ENCODE data around the gene TTC33. TPM values are rescaled to one million over a fixed set of nuclear protein-coding genes. Genes with fewer than 3 reads are reported as not detected.
"Not testable (repeated sequence)": the region's sequence is repeated elsewhere in the genome, so short reads cannot be mapped to it uniquely, and the experiment has no call there.

Gene TTC33
- total and polyA plus RNA-seq, 4 donors, result 22.4 to 45.9 (median 30.7) TPM

DNA sequence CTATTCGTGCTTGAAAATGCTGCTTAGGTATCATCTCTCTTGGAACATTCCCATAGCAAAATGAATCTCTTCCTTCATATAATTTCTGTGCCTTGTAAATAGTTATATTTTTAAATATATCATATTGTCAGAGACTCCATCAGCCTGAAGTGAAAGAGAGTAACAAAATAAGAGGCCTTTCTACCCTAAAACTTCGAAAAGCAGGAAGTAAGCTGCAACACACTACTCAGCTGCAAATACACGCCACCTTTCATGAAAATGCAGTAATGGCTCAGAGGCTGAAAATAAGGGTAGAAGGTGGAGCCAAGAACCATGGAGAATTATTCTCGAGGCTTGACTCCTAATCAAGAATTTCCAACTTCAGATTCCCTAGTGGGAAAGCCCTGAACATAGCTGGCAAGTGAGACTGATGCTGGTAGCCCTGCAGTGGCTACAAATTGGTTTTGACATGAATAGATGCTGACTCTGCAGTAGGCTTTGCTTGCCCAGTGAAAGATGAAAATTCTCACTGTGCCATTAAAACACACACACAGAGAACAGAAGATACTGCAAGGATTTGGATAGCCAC is 106.2 kb downstream of the TTC33 start:
- no peak overlapping the region for H3K27ac ChIP-seq (ENCODE audit: low read depth, low read length)
- H3K4me1 ChIP-seq (ENCODE audit: control insufficient read depth, insufficient read depth, low read length), result no peaks in the 10 kb centered on the region
- H3K36me3 ChIP-seq (ENCODE audit: control insufficient read depth, insufficient read depth, low read length), result no peaks in the 10 kb centered on the region
- no peaks in the 10 kb centered on the region for H3K9me3 ChIP-seq (ENCODE audit: control insufficient read depth, insufficient read depth, low read length)
- H3K27me3 ChIP-seq (ENCODE audit: control insufficient read depth, insufficient read depth, low read length), result no peaks in the 10 kb centered on the region
- H3K4me3 ChIP-seq (ENCODE audit: low read depth, low read length), result no peak overlapping the region
- peak in 1 of 6 donors; percentile 13 for DNase-seq (ENCODE audit: low read depth in 4 of 6, low spot score in 6 of 6)
- 44% methylated on average over 1 of the region's 4 CpGs for WGBS (ENCODE audit: insufficient coverage)

DNA sequence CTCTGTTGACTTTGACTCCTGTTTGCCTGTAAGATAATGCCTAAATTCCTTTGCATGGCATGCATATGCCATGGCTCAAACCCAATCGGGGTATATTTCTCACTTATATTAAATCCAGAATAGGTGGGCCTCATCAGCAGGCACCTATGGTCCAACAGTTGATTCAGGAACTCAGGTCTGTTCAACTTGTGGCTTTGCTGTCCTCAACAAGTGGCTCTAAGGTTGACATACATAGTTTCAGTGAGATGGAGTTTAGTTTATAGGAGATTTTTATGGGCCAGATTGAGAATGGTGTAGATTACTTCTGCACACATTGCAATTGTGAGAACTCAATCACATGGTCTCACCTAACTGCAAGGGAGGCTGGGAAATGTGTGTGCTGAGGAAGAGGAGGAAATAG is 107.6 kb downstream of the TTC33 start:
- H3K27ac ChIP-seq (ENCODE audit: low read depth, low read length), result no peak overlapping the region
- H3K9me3 ChIP-seq (ENCODE audit: control insufficient read depth, insufficient read depth, low read length), result no peaks in the 10 kb centered on the region
- DNase-seq (ENCODE audit: low read depth in 4 of 6, low spot score in 6 of 6), result no peak
- H3K4me3 ChIP-seq (ENCODE audit: low read depth, low read length), result no peak overlapping the region
- 80% methylated on average over 1 of the region's 1 CpG for WGBS (ENCODE audit: insufficient coverage)
- no peaks in the 10 kb centered on the region for H3K4me1 ChIP-seq (ENCODE audit: control insufficient read depth, insufficient read depth, low read length)
- no peaks in the 10 kb centered on the region for H3K27me3 ChIP-seq (ENCODE audit: control insufficient read depth, insufficient read depth, low read length)
- H3K36me3 ChIP-seq (ENCODE audit: control insufficient read depth, insufficient read depth, low read length), result no peaks in the 10 kb centered on the region

DNA sequence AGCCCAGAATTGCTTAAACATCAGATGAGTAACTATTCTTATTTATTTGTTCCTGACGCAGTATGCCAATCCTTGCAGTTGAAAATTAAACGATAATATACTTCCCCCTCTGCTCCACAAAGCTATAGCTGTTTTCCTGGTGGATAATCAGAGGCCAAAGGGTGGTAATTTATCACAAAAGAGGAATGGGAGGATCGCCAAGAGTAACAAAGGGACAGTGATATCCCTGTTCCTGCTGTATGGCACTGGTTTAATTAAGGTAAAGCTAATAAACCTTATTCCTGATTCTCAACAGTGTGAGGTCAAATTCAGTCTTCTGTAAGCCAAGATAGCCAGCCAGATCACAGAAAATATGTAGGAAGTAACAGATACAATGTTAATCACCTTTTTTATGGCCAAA is 109.5 kb downstream of the TTC33 start:
- Histone ChIP-seq H3K4me1 (ENCODE audit: control insufficient read depth, insufficient read depth, low read length) (no peaks in the 10 kb centered on the region), H3K9me3 (ENCODE audit: control insufficient read depth, insufficient read depth, low read length) (no peaks in the 10 kb centered on the region), H3K4me3 (ENCODE audit: low read depth, low read length) (no peak overlapping the region), H3K36me3 (ENCODE audit: control insufficient read depth, insufficient read depth, low read length) (no peaks in the 10 kb centered on the region), H3K27me3 (ENCODE audit: control insufficient read depth, insufficient read depth, low read length) (no peaks in the 10 kb centered on the region), H3K27ac (ENCODE audit: low read depth, low read length) (no peak overlapping the region)
- WGBS (ENCODE audit: insufficient coverage), result 38% methylated on average over 1 of the region's 3 CpGs
- no peak for DNase-seq (ENCODE audit: low read depth in 4 of 6, low spot score in 6 of 6)

DNA sequence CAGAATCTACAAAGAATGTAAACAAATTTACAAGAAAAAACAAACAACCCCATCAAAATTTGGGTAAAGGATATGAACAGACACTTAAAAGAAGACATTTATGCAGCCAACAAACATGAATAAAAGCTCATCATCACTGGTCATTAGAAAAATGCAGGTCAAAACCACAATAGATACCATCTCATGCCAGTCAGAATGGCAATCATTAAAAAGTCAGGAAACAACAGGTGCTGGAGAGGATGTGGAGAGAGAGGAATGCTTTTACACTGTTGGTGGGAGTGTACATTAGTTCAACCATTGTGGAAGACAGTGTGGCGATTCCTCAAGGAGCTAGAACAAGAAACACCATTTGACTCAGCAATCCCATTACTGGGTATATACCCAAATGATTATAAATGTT is 116.2 kb downstream of the TTC33 start:
- H3K27me3 ChIP-seq (ENCODE audit: control insufficient read depth, insufficient read depth, low read length); H3K4me1 ChIP-seq (ENCODE audit: control insufficient read depth, insufficient read depth, low read length); H3K4me3 ChIP-seq (ENCODE audit: low read depth, low read length); H3K27ac ChIP-seq (ENCODE audit: low read depth, low read length); H3K36me3 ChIP-seq (ENCODE audit: control insufficient read depth, insufficient read depth, low read length); DNase-seq (ENCODE audit: low read depth in 4 of 6, low spot score in 6 of 6); H3K9me3 ChIP-seq (ENCODE audit: control insufficient read depth, insufficient read depth, low read length): not testable (repeated sequence)
- WGBS (ENCODE audit: insufficient coverage), result no CpG with 5 or more reads among the region's 1 CpG

DNA sequence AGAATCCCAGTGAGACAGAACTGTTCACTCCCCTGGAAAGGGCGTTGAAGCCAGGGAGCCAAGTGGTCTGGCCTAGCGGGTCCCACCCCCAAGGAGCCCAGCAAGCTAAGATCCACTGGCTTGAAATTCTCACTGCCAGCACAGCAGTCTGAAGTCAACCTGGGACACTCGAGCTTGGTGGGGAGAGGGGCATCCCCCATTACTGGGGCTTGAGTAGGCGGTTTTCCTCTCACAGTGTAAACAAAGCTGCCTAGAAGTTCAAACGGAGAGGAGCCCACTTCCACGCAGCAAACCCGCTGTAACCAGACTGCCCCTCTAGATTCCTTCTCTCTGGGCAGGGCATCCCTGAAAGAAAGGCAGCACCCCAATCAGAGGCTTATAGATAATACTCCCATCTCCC is 121.2 kb downstream of the TTC33 start:
- H3K4me1 ChIP-seq (ENCODE audit: control insufficient read depth, insufficient read depth, low read length), result no peaks in the 10 kb centered on the region
- no peaks in the 10 kb centered on the region for H3K9me3 ChIP-seq (ENCODE audit: control insufficient read depth, insufficient read depth, low read length)
- no peaks in the 10 kb centered on the region for H3K36me3 ChIP-seq (ENCODE audit: control insufficient read depth, insufficient read depth, low read length)
- no peak overlapping the region for H3K4me3 ChIP-seq (ENCODE audit: low read depth, low read length)
- no peak overlapping the region for H3K27ac ChIP-seq (ENCODE audit: low read depth, low read length)
- WGBS (ENCODE audit: insufficient coverage), result 93% methylated on average over 5 of the region's 7 CpGs
- no peak for DNase-seq (ENCODE audit: low read depth in 4 of 6, low spot score in 6 of 6)
- no peaks in the 10 kb centered on the region for H3K27me3 ChIP-seq (ENCODE audit: control insufficient read depth, insufficient read depth, low read length)

DNA sequence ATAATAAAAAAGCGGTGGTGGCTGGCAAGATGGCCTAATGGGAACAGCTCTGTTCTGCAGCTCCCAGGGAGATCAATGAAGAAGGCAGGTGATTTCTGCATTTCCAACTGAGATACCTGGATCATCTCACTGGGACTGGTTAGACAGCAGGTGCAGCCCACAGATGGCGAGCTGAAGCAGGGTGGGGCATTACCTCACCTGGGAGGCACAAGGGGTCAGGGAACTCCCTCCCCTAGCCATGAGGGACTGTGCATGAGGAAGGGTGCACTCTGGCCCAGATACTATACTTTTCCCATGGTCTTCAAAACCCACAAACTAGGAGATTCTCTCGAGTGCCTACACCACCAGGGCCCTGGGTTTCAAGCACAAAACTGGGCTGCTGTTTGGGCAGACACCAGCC is 121.6 kb downstream of the TTC33 start:
- H3K9me3 ChIP-seq (ENCODE audit: control insufficient read depth, insufficient read depth, low read length), result no peaks in the 10 kb centered on the region
- H3K27ac ChIP-seq (ENCODE audit: low read depth, low read length), result no peak overlapping the region
- H3K4me3 ChIP-seq (ENCODE audit: low read depth, low read length), result no peak overlapping the region
- H3K36me3 ChIP-seq (ENCODE audit: control insufficient read depth, insufficient read depth, low read length), result no peaks in the 10 kb centered on the region
- no peaks in the 10 kb centered on the region for H3K4me1 ChIP-seq (ENCODE audit: control insufficient read depth, insufficient read depth, low read length)
- H3K27me3 ChIP-seq (ENCODE audit: control insufficient read depth, insufficient read depth, low read length), result no peaks in the 10 kb centered on the region
- DNase-seq (ENCODE audit: low read depth in 4 of 6, low spot score in 6 of 6), result no peak
- WGBS (ENCODE audit: insufficient coverage), result 91% methylated on average over 3 of the region's 3 CpGs

DNA sequence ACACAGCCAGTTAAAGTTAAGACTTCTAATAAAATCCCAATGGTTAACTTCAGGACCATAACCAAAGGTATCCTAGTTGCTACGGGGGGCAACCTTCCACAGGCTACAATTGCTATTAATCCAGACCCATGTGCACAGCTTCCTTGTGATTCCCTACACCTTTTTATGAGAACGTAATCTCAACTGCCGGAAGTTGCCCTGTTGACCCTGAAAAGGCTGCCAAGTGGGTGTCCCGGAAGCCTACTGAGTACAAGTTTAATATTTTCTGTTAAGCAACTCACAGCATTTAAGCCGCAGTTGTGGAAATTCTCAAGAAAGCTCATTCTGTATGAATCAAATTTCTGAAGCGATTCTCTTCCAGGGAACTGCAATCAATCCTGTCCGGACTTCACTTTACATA is 124.5 kb downstream of the TTC33 start:
- H3K4me3 ChIP-seq (ENCODE audit: low read depth, low read length), result no peak overlapping the region
- 83% methylated on average over 4 of the region's 7 CpGs for WGBS (ENCODE audit: insufficient coverage)
- H3K27ac ChIP-seq (ENCODE audit: low read depth, low read length), result no peak overlapping the region
- no peaks in the 10 kb centered on the region for H3K9me3 ChIP-seq (ENCODE audit: control insufficient read depth, insufficient read depth, low read length)
- no peaks in the 10 kb centered on the region for H3K36me3 ChIP-seq (ENCODE audit: control insufficient read depth, insufficient read depth, low read length)
- H3K4me1 ChIP-seq (ENCODE audit: control insufficient read depth, insufficient read depth, low read length), result no peaks in the 10 kb centered on the region
- no peaks in the 10 kb centered on the region for H3K27me3 ChIP-seq (ENCODE audit: control insufficient read depth, insufficient read depth, low read length)
- DNase-seq (ENCODE audit: low read depth in 4 of 6, low spot score in 6 of 6), result no peak

DNA sequence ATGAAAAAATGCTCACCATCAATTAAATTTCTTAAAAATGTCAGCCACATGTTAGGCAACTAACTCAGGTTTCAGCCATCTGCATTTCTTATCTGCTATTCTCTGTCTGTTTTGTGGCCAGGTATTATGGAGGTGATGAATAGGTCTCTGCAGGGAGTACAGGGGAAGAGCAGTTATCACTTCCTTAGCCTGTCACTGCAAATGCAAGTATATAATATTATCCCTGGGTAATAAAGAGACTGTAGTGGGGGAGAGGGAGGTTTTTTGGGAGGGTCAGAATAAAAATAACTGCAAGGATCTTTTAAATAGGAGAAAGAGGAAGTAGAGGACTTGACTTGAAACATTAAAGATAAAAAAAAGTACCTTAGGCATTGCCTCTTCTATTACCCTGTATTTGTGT is 125.6 kb downstream of the TTC33 start:
- H3K4me3 ChIP-seq (ENCODE audit: low read depth, low read length), result no peak overlapping the region
- no peaks in the 10 kb centered on the region for H3K4me1 ChIP-seq (ENCODE audit: control insufficient read depth, insufficient read depth, low read length)
- no peak for DNase-seq (ENCODE audit: low read depth in 4 of 6, low spot score in 6 of 6)
- H3K27me3 ChIP-seq (ENCODE audit: control insufficient read depth, insufficient read depth, low read length), result no peaks in the 10 kb centered on the region
- H3K36me3 ChIP-seq (ENCODE audit: control insufficient read depth, insufficient read depth, low read length), result no peaks in the 10 kb centered on the region
- H3K27ac ChIP-seq (ENCODE audit: low read depth, low read length), result no peak overlapping the region
- H3K9me3 ChIP-seq (ENCODE audit: control insufficient read depth, insufficient read depth, low read length), result no peaks in the 10 kb centered on the region

DNA sequence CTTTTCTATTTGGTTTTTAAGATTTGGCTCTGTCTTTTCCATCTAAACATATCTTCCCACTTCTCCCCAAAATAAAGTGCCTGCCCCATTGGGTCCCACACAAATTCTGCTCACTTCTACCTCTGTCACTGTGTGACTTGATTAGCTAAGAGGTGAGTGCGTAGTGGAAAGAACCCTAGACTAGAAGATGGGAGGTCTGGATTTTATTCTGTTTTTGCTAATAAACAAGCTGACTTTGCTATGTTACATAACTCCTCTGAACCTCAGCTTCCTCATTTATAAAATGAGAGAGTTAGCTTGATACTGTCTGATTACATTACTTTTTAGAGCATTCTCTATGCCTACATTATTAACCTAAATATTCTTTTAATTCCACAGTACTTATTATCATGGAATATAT is 127.4 kb downstream of the TTC33 start:
- WGBS (ENCODE audit: insufficient coverage), result no CpG with 5 or more reads among the region's 1 CpG
- Histone ChIP-seq H3K36me3 (ENCODE audit: control insufficient read depth, insufficient read depth, low read length) (no peaks in the 10 kb centered on the region), H3K4me3 (ENCODE audit: low read depth, low read length) (no peak overlapping the region), H3K4me1 (ENCODE audit: control insufficient read depth, insufficient read depth, low read length) (no peaks in the 10 kb centered on the region), H3K27me3 (ENCODE audit: control insufficient read depth, insufficient read depth, low read length) (no peaks in the 10 kb centered on the region), H3K9me3 (ENCODE audit: control insufficient read depth, insufficient read depth, low read length) (no peaks in the 10 kb centered on the region), H3K27ac (ENCODE audit: low read depth, low read length) (no peak overlapping the region)
- DNase-seq (ENCODE audit: low read depth in 4 of 6, low spot score in 6 of 6), result no peak

DNA sequence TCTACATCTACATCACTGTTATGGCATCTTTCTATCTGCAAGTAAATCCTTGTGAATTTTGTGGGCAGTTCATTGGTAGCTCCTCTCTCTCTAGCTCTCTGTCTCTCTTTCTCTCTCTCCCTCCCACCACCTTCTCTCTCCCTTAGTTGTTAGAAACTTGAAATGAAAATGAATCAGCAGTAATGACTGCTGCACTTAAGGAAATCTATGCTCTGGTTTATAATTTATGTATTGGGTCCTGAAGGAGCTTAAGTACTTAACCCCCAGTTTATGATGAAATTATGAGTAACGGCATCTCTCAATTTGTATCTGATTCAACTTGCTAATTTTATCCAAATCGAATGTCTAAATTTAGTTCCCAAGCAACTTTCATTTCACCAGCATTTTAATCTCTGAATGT is 128.1 kb downstream of the TTC33 start:
- H3K27me3 ChIP-seq (ENCODE audit: control insufficient read depth, insufficient read depth, low read length), result no peaks in the 10 kb centered on the region

More for the DNA sequence above, 128.1 kb downstream of the TTC33 start:
- no CpG with 5 or more reads among the region's 2 CpGs for WGBS (ENCODE audit: insufficient coverage)
- H3K36me3 ChIP-seq (ENCODE audit: control insufficient read depth, insufficient read depth, low read length), result no peaks in the 10 kb centered on the region
- no peaks in the 10 kb centered on the region for H3K4me1 ChIP-seq (ENCODE audit: control insufficient read depth, insufficient read depth, low read length)
- H3K9me3 ChIP-seq (ENCODE audit: control insufficient read depth, insufficient read depth, low read length), result no peaks in the 10 kb centered on the region
- no peak for DNase-seq (ENCODE audit: low read depth in 4 of 6, low spot score in 6 of 6)
- no peak overlapping the region for H3K27ac ChIP-seq (ENCODE audit: low read depth, low read length)
- H3K4me3 ChIP-seq (ENCODE audit: low read depth, low read length), result no peak overlapping the region
